CD14-positive monocyte (primary cell): ENCODE results near the gene PAXX. TPM values are rescaled to one million over a fixed set of nuclear protein-coding genes. Genes with fewer than 3 reads are reported as not detected.

Experiments used
- DNase-seq, 3 donors: peaks; one replicate each; pipeline ENCODE4 v3.0.0-alpha.2; 2011 to 2022
- H2AFZ ChIP-seq: 2 replicates; pipeline ENCODE4 v1.6.0; 2012; ENCODE audit warnings: mild to moderate bottlenecking, low read depth, low read length, inconsistent platforms; ENCODE audit not compliant: insufficient read depth, poor library complexity, severe bottlenecking
- H3K27ac ChIP-seq, 2 donors: 1 replicate in 1 of 2; 2 replicates in 1 of 2; pipeline ENCODE4 v1.5.1; 2012 to 2013; ENCODE audit warnings: low read length in 2 of 2, control low read depth in 1 of 2, inconsistent platforms in 1 of 2, low read depth in 1 of 2, mild to moderate bottlenecking in 1 of 2
- H3K27me3 ChIP-seq, 2 donors: one replicate each; pipeline versions ENCODE4 v1.6.0 to v1.6.1; 2011 to 2013; ENCODE audit warnings: low read length in 2 of 2; ENCODE audit not compliant: control insufficient read depth in 2 of 2, insufficient read depth in 2 of 2
- H3K36me3 ChIP-seq, 2 donors: replicated peaks in 1 of 2; 1 replicate in 1 of 2; 2 replicates in 1 of 2; pipeline versions ENCODE4 v1.5.1 to v1.6.1; 2012 to 2013; ENCODE audit warnings: low read length in 2 of 2, control low read depth in 1 of 2, inconsistent platforms in 1 of 2, mild to moderate bottlenecking in 1 of 2; ENCODE audit not compliant: insufficient read depth in 2 of 2, control insufficient read depth in 1 of 2
- H3K4me1 ChIP-seq, 2 donors: 1 replicate in 1 of 2; 2 replicates in 1 of 2; pipeline versions ENCODE4 v1.5.1 to v1.6.1; 2012 to 2013; ENCODE audit warnings: low read length in 2 of 2, control low read depth in 1 of 2, inconsistent platforms in 1 of 2, mild to moderate bottlenecking in 1 of 2, moderate library complexity in 1 of 2; ENCODE audit not compliant: insufficient read depth in 2 of 2, control insufficient read depth in 1 of 2
- H3K4me2 ChIP-seq: replicated peaks from 2 replicates; pipeline ENCODE3; 2012; ENCODE audit warnings: low read length, moderate library complexity, mild to moderate bottlenecking; ENCODE audit not compliant: poor library complexity, severe bottlenecking; ENCODE audit errors: extremely low read depth
- H3K4me3 ChIP-seq, 3 experiments: fragments of 200-600 bp in 1 of 3; sonication (generic) in 1 of 3; replicated peaks in 1 of 3; 1 replicate in 2 of 3; 2 replicates in 1 of 3; pipeline ENCODE4 v1.5.1; 2011 to 2013; ENCODE audit warnings: low read length in 3 of 3, mild to moderate bottlenecking in 3 of 3, control low read depth in 2 of 3, low read depth in 2 of 3, inconsistent platforms in 1 of 3, moderate library complexity in 1 of 3
- H3K79me2 ChIP-seq: 2 replicates; pipeline ENCODE4 v1.6.0; 2012; ENCODE audit warnings: mild to moderate bottlenecking, control low read depth, inconsistent platforms, low read length, moderate library complexity; ENCODE audit not compliant: insufficient read depth
- H3K9ac ChIP-seq: 2 replicates; pipeline ENCODE4 v1.6.0; 2017; ENCODE audit warnings: low read length, mild to moderate bottlenecking; ENCODE audit not compliant: insufficient read depth, poor library complexity, severe bottlenecking
- H3K9me3 ChIP-seq, 2 donors: replicated peaks in 1 of 2; 1 replicate in 1 of 2; 2 replicates in 1 of 2; pipeline versions ENCODE4 v1.5.1 to v1.6.1; 2012 to 2013; ENCODE audit warnings: low read length in 2 of 2, control low read depth in 1 of 2; ENCODE audit not compliant: control insufficient read depth in 1 of 2, insufficient read depth in 1 of 2
- H4K20me1 ChIP-seq: 2 replicates; pipeline ENCODE4 v1.6.0; 2012; ENCODE audit warnings: mild to moderate bottlenecking, low read length, control low read depth, moderate library complexity; ENCODE audit not compliant: insufficient read depth
- H3K27ac Mint-ChIP-seq, 7 donors: one replicate each; pipeline ENCODE4 v1.8.0; 2020; ENCODE audit warnings: mild to moderate bottlenecking in 7 of 7, mixed read lengths in 7 of 7, moderate library complexity in 6 of 7, inconsistent platforms in 2 of 7
- H3K27me3 Mint-ChIP-seq, 3 donors: one replicate each; pipeline ENCODE4 v1.8.0; 2021 to 2022; ENCODE audit warnings: low read depth in 3 of 3, mild to moderate bottlenecking in 3 of 3, mixed read lengths in 3 of 3, moderate library complexity in 3 of 3, inconsistent platforms in 1 of 3
- H3K36me3 Mint-ChIP-seq, 2 donors: one replicate each; pipeline ENCODE4 v1.8.0; 2020; ENCODE audit warnings: mixed read lengths in 2 of 2, inconsistent platforms in 1 of 2, mild to moderate bottlenecking in 1 of 2
- H3K4me1 Mint-ChIP-seq: one replicate; pipeline ENCODE4 v1.8.0; 2020; ENCODE audit warnings: mild to moderate bottlenecking, mixed read lengths
- H3K4me3 Mint-ChIP-seq, 2 donors: one replicate each; pipeline ENCODE4 v1.8.0; 2020; ENCODE audit warnings: mild to moderate bottlenecking in 2 of 2, mixed read lengths in 2 of 2, moderate library complexity in 1 of 2
- H3K9me3 Mint-ChIP-seq, 7 donors: one replicate each; pipeline ENCODE4 v1.8.0; 2020 to 2022; ENCODE audit warnings: mixed read lengths in 7 of 7, mild to moderate bottlenecking in 6 of 7, moderate library complexity in 6 of 7, inconsistent platforms in 2 of 7
- WGBS: methylation state at CpG from one replicate; pipeline ENCODE4 v1.1.5; 2013; ENCODE audit warnings: missing lambda C conversion rate; ENCODE audit not compliant: insufficient coverage; 5-methylcytosine and 5-hydroxymethylcytosine counted together
- intact Hi-C, 2 donors: fragments of 100-400 bp; cut with micrococcal nuclease; formaldehyde crosslinking; loops; one replicate each; pipeline versions ENCODE4 v1.15.0 to v1.15.1; 2023
- polyA plus RNA-seq, 3 donors: library from polyadenylated mRNA; depleted of rRNA in 1 of 3; unstranded in 2 of 3; stranded (reverse) in 1 of 3; fragments of 300-500 nt in 2 of 3; fragments of >200 nt in 1 of 3; fragmentation: Illumina TruSeq in 2 of 3; gene quantifications; 1 replicate in 2 of 3; 2 replicates in 1 of 3; pipeline ENCODE4 v1.2.3, GENCODE V29; 2012 to 2021
- TF ChIP-seq, protein P1 (sequence below): fragments of 200-600 bp; IDR thresholded peaks from one replicate; pipeline ENCODE4 v1.8.0; 2022; ENCODE audit warnings: antibody characterized with exemption, mild to moderate bottlenecking

The PAXX gene
- polyA plus RNA-seq, 3 donors = 35.3 to 92.9 (median 40.7) TPM

DNA sequence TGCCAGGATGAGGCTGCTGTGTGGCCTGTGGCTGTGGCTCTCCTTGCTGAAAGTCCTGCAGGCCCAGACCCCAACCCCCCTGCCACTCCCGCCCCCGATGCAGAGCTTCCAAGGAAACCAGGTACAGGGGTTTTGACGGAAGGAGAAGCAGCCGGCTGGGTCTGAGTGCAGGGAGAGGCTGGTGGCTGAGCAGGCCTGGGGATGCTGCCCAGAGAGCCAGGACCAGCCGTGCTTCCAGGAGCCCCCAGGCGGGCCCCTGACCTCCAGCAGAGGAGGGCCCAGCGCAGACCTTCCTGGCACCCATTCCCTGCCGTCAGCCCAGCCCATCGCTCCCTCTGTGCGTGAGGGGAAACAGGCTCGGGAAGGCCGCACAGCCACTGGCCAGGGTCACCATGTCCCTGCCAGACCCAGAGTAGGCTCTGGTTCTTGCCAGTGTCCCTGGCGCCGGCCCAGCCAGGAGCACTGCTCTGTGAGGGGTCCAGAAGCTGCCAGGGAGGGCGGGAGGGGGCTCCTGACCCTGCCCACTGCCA is 39.8 kb upstream of the PAXX start:
- no peaks in the 10 kb centered on the region for H4K20me1 ChIP-seq
- no peaks in the 10 kb centered on the region for H3K27me3 ChIP-seq
- H3K36me3 ChIP-seq = no peaks in the 10 kb centered on the region
- H3K79me2 ChIP-seq = no peaks in the 10 kb centered on the region
- H2AFZ ChIP-seq = no peak overlapping the region
- H3K4me1 Mint-ChIP-seq = peaks cover 9% of the 10 kb centered on the region
- no peak overlapping the region for H3K9ac ChIP-seq
- intact Hi-C loops = loop anchor here in 1 of 2 donors (5.0 kb wide), 1 partner anchor 105 kb away; the partner anchor contains the start of gene PHPT1
- H3K4me3 Mint-ChIP-seq = no peak overlapping the region
- peaks cover 0 to 5% (median 0%) of the 10 kb centered on the region in 3 donors for H3K27me3 Mint-ChIP-seq
- TF ChIP-seq, protein P1, sequence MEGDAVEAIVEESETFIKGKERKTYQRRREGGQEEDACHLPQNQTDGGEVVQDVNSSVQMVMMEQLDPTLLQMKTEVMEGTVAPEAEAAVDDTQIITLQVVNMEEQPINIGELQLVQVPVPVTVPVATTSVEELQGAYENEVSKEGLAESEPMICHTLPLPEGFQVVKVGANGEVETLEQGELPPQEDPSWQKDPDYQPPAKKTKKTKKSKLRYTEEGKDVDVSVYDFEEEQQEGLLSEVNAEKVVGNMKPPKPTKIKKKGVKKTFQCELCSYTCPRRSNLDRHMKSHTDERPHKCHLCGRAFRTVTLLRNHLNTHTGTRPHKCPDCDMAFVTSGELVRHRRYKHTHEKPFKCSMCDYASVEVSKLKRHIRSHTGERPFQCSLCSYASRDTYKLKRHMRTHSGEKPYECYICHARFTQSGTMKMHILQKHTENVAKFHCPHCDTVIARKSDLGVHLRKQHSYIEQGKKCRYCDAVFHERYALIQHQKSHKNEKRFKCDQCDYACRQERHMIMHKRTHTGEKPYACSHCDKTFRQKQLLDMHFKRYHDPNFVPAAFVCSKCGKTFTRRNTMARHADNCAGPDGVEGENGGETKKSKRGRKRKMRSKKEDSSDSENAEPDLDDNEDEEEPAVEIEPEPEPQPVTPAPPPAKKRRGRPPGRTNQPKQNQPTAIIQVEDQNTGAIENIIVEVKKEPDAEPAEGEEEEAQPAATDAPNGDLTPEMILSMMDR = no peak
- 91% methylated on average over 13 of the region's 15 CpGs for WGBS
- H3K4me2 ChIP-seq = no peak overlapping the region
- peaks cover 13 to 20% of the 10 kb centered on the region in 2 donors for H3K4me1 ChIP-seq
- peaks cover 0 to 5% (median 3%) of the 10 kb centered on the region in 7 donors for H3K9me3 Mint-ChIP-seq
- no peaks in the 10 kb centered on the region for H3K36me3 Mint-ChIP-seq
- H3K9me3 ChIP-seq = no peaks in the 10 kb centered on the region
- no peak overlapping the region for H3K27ac Mint-ChIP-seq
- no peak overlapping the region for H3K27ac ChIP-seq
- H3K4me3 ChIP-seq = no peak overlapping the region
- no peak for DNase-seq

DNA sequence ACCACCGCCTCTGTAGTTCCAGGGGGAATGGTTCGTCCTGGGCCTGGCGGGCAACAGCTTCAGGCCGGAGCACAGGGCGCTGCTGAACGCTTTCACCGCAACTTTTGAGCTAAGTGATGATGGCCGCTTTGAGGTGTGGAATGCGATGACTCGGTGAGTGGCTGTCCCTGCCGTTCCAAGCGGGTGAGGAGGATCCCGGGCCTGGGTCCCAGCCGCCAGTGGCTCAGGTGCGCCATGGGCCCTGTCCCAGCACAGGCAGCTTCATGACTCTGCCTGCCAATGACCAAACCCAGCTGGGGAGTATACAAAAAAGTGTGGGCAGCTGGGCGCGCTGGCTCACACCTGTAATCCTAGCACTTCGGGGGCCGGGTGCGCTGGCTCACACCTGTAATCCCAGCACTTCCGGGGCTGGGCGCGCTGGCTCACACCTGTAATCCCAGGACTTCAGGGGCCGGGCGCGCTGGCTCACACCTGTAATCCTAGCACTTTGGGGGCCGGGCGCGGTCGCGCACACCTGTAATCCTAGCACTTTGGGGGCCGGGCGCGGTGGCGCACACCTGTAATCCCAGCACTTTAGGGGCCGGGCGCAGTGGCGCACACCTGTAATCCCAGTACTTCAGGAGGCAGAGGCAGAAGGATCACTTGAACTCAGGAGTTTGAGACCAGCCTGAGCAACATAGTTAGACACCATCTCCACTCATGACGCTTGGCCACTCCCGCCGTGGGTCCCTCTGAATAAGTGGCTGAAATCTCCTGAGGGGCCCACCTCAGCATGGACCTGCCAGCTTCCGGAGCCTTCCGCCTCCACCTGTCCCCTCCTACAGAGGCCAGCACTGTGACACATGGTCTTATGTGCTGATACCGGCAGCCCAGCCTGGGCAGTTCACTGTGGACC is 39.1 kb upstream of the PAXX start:
- H3K9ac ChIP-seq = no peak overlapping the region
- no peak overlapping the region for H3K4me2 ChIP-seq
- Mint-ChIP-seq H3K4me3 (no peak overlapping the region), H3K9me3 (peaks cover 0 to 5% (median 3%) of the 10 kb centered on the region in 7 donors), H3K36me3 (no peaks in the 10 kb centered on the region), H3K4me1 (peaks cover 8% of the 10 kb centered on the region), H3K27ac (no peak overlapping the region), H3K27me3 (peaks cover 0 to 5% (median 0%) of the 10 kb centered on the region in 3 donors)
- H3K27me3 ChIP-seq = no peaks in the 10 kb centered on the region
- WGBS = 97% methylated on average over 39 of the region's 44 CpGs
- TF ChIP-seq, protein P1 = no peak
- no peaks in the 10 kb centered on the region for H3K9me3 ChIP-seq
- H2AFZ ChIP-seq = no peak overlapping the region
- peaks cover 13 to 17% of the 10 kb centered on the region in 2 donors for H3K4me1 ChIP-seq
- intact Hi-C loops = loop anchor here in 1 of 2 donors (5.0 kb wide), 1 partner anchor 106 kb away; the partner anchor contains the start of gene PHPT1
- no peaks in the 10 kb centered on the region for H3K79me2 ChIP-seq
- H3K27ac ChIP-seq = no peak overlapping the region
- no peaks in the 10 kb centered on the region for H4K20me1 ChIP-seq
- no peak overlapping the region for H3K4me3 ChIP-seq
- DNase-seq = no peak
- H3K36me3 ChIP-seq = no peaks in the 10 kb centered on the region
